Stimulated activated CD8-positive, alpha-beta memory T cell treated with anti-CD3 and anti-CD28 coated beads, Interleukin-15, amount 100 ng/mL, for 24 hours (primary cell): ENCODE data around the gene OSBPL2.

Experiments used
- DNase-seq: peaks from one replicate; pipeline ENCODE4 v3.0.0-alpha.2; 2020; ENCODE audit warnings: low read depth

Gene OSBPL2

DNA sequence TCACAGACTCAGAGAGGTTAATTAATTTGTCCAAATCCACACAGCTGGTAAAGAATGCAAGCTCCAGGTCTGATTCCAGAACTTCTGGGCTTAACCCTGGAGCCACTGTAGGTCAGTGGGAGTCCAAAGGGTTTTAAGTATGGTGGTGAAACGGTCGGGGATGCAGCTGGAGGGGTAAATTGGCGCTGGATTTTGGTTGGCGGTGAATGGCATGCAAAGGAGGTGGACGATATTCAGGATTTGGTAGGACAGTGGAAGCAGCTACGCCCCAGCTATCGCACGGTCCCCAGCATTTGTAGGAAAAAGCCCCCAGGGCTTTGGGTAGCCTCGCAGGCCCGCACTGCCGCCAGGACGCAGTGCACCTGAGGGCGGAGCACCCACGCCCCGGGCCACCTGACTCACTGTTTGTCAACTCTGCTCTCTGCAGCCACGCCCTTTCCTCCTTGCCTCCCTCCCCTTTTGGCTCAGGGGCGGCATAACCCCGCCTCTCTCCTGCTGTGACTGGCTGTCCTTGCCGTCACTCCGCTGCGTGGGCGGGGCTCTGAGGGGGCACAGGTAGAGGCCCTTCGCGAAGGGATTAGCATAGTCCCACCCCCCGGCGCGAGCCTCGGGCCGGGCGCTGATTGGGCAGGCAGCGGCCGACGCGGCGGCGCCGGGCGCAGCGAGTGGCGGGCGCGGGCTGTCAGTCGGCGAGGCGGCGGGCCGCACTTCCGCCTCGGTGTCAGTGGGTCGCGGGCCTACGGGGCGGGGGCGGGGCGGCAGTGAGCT, at the start of gene OSBPL2:
TSS of gene OSBPL2 (plus strand) at position 721 of the 768 bp plus-strand sequence. CDS start 17,664 bp downstream, outside the sequence.
- DNase-seq = peak; percentile 100

GRCh38 chr20:62190639-62191411, 47.5 kb upstream of the OSBPL2 start:
- no peak for DNase-seq

GRCh38 chr20:62191781-62192559, 46.4 kb upstream of the OSBPL2 start:
- DNase-seq = no peak

DNA sequence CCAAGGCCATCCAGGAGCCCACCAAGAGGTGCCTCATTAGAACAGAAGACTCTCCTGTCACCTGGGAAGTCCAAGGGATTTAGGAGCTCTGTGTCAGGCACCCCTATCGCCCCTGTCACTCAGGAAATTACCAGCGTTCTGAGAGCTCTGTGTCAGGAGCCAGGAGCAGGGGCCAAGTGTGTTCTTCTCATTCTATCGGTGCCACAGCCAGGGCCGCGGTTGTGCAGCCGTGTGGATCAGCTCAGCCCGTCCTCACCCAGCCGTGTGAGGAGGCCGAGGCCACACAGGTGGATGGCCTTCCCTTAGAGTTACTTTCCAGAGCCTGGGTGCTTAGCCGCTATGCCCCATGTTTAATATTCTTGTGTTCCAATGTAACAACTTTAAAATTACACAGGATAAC, 45.7 kb upstream of the OSBPL2 start:
- no peak for DNase-seq

DNA sequence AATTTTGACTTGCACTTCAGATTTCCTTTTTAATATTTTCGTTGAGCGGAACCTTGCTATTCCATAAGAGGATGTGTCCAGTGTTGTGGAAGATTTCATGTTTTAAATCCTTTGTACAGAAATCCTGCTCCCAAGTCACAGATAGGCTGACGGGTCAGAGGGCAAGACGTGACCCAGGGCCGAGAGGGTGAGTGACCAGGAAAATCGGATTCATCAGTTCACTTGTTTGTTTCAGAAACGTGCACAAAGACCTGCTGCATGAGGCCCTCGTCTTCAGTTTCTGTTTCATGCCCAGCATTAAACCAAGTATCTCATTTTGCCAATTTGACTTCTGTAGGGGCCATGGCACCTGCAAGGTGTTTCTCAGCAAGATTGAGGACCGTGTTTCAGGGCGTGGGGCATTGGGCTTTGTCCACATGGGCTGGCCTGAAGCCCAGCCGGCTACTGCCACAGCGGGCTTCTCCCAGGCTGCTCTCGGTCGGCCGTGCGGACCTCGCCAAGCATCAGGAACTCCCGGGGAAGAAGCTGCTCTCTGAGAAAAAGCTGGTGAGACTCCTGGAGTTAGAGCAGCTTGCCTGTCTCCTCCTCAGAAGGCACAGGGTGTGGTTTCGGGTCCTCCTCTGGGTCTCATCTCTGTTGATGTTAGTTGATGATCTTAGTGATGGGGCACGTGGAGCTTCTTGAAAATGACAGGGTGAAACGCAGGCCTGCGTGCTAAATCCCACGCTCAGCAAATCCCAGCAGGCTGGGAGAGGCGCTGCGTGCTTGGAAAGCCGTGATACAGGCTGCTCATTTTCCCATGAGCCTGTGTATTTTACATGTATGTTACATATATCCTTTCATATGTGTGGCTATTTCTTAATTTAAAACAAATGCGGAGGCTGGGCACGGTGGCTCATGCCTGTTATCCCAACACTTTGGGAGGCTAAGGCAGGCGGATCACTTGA, 45.0 kb upstream of the OSBPL2 start:
- no peak for DNase-seq

- DNase-seq = no peak
Observed at GRCh38 chr20:62195075-62195405, 43.3 kb upstream of the OSBPL2 start.

GRCh38 chr20:62195736-62196135, 42.6 kb upstream of the OSBPL2 start:
- DNase-seq = no peak

DNA sequence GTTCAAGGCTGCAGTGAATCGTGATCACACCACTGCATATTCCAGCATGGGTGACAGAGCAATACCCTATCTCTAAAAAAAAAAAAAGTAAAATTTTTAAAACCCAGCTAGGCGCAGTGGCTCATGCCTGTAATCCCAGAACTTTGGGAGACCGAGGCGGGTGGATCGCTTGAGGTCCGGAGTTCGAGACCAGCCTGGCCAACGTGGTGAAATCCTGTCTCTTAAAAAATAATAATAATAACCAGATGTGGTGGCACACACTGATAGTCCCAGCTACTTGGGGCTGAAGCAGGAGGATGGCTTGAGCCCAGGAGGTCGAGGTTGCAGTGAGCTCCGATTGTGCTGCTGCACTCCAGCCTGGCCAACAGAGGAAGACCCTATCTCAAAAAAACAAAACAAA, 42.0 kb upstream of the OSBPL2 start:
- DNase-seq = no peak

DNA sequence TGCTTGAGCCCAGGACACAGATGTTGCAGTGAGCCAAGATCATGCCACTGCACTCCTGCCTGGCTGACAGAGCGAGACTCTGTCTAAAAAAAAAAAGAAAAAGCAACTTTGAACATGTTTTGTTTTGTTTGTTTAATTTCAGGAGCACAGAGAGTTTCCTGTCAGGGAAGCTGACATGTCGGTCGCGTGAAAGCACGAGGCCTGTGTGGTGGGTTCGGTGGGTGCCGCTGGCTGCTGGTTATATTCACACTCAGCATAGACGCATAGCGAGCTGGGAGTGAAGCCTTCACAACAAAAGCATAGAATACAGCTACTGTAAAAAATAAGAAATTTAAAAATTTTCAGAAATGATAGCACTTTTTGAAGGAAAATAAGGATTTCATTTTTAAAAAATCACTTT, 41.0 kb upstream of the OSBPL2 start:
- no peak for DNase-seq

- DNase-seq = no peak
Observed at GRCh38 chr20:62197801-62198200, 40.5 kb upstream of the OSBPL2 start.

GRCh38 chr20:62198496-62198895, 39.8 kb upstream of the OSBPL2 start:
- no peak for DNase-seq

DNA sequence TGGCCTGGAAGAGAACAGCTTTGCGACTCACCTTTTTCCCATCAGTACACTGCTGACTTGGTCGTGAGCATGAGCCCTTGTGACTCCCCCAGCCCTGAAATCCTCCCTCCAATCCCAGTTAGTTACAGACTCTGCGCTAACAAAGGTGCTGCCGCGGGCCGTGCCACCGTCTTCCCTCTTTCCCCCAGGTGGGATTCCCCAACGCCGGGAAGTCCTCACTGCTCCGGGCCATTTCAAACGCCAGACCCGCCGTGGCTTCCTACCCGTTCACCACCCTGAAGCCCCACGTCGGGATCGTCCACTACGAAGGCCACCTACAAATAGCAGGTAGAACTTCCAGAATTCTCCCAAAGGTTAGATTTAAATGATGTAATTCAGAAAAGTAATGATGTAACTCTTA, 39.4 kb upstream of the OSBPL2 start:
- no peak for DNase-seq

- no peak for DNase-seq
Observed at GRCh38 chr20:62200491-62201172, 37.7 kb upstream of the OSBPL2 start.

DNA sequence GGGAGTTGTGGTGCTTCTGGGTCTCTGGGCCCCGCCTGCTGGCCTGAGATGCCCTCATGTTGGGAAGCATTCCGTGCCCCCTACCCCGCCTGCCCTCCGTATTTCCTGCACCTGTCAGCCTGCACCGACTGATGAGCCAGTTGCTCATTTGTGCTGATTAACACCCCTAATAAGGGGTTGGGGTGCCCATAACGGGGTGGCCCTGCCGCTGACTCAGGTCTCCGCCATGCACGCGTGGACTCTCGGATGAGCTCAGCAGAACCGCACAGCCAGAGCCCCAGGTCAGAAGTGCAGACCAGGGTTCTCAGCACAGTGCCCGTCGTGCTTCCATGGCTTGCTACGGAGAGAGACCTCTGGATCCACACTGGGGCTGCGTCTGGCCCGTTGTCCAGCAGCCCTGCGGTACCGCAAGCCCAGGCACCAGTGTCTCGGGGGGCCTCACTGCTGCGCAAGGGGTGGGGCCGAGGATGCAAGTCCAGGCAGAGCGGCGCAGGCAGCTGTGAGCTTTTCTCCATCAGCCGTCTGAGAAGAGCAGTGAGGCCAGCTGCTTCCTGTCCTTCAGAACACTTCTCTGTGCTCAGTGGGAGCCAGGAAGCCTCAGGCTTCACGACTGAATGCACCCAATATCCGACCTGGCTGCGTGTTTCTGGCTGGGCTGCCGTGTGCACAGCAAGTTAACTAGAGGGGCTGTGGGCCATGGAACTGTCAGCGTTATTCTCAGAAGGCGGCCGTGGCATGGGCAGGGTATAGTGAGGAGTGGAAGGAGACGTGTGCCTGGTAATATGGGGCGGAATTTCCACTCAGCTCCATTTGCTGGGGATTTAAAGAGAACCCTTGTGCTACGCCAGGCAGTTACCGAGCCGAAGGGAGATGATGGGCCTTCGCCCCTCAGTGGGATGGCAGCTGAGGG, 36.9 kb upstream of the OSBPL2 start:
- DNase-seq = no peak

- DNase-seq = no peak
Observed at GRCh38 chr20:62202083-62202395, 36.3 kb upstream of the OSBPL2 start.

GRCh38 chr20:62202676-62203377, 35.5 kb upstream of the OSBPL2 start:
- DNase-seq = no peak

- no peak for DNase-seq
Observed at GRCh38 chr20:62203378-62204030, 34.8 kb upstream of the OSBPL2 start.

- no peak for DNase-seq
Observed at GRCh38 chr20:62205618-62206387, 32.5 kb upstream of the OSBPL2 start.
